RPMI7951 (cell line): ENCODE measurements around the gene FBXO34. TPM values are rescaled to one million over a fixed set of nuclear protein-coding genes. Genes with fewer than 3 reads are reported as not detected.

Experiments used
- DNase-seq: peaks from one replicate; pipeline ENCODE4 v3.0.0-alpha.2; 2012; ENCODE audit warnings: low read depth
- total RNA-seq: library from RNA; depleted of rRNA; stranded (reverse); fragments of >200 nt; shearing (Covaris generic); gene quantifications from 2 replicates; pipeline ENCODE4 v1.2.3, GENCODE V29; 2014; rRNA removed

Gene FBXO34
- total RNA-seq, 1 experiment from 2014 or later, result 18.3 TPM

DNA sequence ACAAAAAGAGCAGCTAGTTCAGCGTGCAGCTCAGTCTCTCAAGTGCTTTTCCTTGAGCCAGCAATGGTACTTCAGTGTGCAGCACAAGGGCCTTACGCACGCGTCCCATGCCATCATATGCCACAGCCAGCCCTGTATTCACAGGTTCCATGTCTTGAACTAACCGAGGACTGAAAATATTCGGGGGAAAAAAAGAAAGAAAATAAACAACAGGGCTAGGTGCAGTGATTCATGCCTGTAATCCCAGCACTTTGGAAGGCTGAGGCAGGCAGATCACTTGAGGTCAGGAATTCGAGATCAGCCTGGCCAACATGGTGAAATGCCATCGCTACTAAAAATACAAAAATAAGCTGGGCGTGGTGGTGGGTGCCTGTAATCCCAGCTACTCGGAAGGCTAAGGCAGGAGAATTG lies 111.8 kb downstream of the FBXO34 start:
- DNase-seq, result peak; percentile 20

DNA sequence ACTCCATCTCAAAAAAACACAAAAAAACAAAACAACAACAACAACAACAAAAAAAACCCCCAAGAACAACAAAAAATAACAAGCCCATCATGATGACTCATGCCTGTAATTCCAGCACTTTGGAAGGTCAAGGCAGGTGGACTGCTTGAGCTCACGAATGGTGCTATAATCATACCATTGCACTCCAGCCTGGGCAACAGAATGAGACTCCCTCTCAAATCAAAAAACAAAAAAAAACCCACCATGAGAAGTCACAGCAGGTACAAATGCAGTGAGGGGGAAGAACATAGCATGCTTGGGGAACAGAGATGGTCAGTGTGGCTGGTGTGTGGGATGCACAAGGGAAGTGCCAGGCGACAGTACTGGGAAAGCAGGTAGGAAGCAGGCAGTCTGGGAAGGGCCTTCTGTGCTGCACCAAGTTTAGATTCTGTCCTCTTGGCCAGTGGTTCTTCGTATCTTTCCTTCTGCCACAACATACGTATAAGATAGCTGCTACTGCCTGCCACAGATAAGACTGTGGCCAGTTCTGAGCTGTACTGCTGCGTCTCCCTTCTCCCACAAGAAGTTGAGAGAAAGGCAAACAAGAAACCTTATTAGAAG lies 112.4 kb downstream of the FBXO34 start:
- DNase-seq, result no peak

DNA sequence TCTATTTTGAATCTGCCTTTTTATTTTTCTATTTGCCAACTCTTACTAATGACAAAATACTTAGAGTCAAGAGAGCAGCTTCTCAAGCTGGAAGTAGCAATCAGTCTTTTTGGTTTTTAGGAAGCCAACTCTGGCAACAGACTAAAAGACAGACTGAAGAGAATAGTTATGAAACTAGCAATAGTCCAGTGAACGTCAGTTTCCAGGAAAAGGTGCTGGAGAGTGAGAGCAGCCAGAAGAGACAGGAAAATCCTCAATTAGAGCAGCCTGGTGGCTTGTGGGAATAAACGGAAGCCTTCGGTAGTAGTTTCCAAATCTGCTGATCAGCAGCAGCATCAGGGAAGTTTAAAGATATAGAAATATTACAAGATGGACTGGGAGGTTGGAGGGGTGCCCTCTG lies 113.3 kb downstream of the FBXO34 start:
- DNase-seq, result no peak

DNA sequence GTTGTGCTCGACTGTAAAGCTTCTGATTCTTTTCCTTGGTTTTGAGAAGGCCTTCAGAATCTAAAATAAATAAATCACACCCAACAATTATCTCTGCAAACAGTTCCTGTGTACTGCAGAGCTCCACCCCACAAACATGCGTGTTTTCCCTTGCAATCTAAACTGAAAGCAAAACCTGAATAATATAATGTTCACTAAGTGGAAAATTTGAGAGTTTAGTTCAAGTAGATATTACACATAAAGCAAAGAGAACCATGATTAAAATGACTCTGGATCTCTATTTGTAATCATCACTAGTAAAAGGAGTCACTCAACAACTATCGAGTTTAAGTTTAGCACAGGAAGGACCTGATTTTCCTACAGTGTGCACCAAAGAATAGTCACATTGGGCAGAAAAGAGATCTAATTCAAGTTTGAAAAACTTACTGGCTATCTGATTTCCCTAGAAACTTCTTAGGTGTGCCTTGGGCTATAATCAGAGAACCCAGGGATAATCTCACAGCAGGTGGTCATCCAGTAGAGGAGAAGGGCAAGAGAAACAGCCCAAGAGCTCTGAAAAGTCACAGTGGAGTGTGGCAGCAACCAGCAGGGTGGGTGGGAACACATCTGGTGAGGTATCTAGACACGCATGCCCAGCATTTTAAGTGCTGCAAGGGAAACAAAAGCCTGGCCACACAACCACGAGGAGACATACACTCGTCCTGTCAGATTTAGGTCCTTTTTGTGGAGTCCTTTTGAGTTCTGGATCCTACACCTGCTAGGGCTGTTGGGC lies 115.0 kb downstream of the FBXO34 start:
- no peak for DNase-seq

DNA sequence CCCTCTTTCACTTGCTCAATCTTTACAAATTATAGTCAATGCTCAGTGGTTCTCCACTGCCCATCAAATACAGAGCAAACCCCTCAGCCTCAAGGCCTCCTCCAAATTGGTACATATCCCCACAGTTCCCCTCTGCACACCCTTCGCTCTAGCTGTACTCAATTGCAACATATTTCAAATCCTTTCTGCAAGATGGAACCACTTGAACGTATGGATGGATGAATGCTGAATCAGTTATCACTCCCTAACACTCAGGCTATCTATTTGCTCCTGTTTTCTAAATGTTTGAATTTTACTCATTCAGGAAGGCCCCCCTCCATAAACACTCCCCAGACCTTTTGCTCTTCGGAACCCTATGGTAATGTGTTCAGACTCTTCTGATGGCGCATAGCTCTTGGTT lies 115.9 kb downstream of the FBXO34 start:
- DNase-seq, result no peak

DNA sequence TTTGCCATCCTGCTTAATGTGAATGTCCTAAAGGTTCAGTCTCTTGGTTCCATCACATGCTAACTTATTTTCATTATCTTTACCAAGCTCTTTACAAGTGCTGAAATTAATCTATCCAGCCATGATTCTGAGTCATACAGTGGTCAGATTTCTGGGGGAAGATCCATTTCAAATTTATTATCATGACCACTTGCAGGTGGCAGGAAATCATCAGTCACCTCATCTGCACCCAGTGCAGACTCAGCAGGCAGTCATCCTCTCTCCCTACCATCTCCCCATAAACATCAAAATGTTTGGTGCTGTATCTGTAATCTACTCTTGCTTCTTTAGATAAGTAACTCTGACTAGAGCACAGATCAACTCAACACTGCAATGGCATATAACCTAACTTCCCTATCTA lies 116.9 kb downstream of the FBXO34 start:
- DNase-seq, result peak; percentile 72

DNA sequence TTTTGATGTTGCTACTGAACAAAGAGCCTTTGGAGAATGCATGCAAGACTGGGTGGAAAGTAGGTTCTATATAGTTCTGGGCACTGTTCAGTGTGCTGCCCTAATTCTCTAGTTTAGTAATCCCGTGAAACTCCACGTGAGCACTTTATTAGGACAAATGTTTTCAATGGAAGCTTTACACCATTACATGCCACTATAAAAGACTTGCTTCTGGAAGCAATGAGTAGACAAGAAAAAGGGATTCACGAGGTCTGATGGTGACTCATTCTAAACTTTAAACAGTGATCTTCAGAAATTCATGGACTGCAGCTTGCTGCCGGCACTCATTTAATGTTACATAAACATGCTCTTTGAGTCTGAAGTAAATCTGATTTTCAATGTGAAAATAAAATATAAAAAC lies 118.1 kb downstream of the FBXO34 start:
- DNase-seq, result peak; percentile 68

DNA sequence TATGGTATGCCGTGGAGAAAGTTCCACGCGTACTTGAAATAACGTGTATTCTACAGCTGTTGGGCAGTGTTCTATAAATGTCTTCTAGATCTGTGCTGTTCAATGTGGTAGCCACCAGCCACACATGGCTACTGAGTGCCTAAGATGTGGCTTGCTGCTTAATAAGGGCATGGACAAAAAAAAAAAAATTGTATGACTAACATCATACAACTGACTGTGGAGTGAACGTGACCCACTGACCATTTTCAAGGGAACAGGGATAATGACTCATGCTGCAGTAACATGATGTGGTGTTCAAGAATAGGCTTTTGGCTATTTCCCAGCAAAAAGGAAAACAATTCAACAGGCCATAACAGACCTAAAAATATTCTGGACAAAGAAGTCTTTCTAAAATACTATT lies 127.5 kb downstream of the FBXO34 start:
- peak; percentile 95 for DNase-seq

DNA sequence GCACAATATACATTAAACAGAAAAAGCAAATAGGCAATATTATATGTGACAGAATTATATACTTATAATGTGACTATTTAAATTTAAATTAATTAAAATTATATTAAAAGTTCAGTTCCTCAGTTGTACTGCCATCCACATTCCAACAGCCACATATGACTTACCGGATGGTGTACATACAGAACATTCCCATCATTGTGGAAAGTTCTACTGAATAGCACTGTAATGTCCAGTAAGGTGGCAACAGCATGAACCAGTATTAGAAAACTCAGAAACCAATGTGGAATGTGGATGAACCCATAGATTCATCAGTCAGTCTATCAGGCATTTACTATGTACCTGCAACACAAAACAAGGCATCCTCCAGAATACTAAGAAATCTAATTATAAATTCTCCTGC lies 128.0 kb downstream of the FBXO34 start:
- DNase-seq, result no peak

DNA sequence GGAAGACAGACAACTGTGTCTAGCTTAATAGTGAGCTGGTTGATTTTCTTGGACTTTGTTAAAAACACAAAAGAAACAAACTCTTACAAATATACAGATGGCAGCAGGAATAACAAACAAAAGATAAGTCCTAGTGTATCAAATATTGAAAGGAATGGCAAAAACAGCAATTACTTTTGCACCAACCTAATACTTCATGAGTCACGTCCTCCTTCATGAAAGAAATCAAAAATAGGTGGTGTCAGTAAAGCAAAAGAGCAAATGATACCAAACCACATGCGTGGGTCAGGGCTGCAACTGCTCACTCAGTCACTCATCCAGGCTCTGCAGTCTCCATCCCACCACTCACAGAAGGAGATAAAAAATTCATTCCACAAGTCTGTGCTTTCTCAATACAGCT lies 128.6 kb downstream of the FBXO34 start:
- DNase-seq, result no peak

DNA sequence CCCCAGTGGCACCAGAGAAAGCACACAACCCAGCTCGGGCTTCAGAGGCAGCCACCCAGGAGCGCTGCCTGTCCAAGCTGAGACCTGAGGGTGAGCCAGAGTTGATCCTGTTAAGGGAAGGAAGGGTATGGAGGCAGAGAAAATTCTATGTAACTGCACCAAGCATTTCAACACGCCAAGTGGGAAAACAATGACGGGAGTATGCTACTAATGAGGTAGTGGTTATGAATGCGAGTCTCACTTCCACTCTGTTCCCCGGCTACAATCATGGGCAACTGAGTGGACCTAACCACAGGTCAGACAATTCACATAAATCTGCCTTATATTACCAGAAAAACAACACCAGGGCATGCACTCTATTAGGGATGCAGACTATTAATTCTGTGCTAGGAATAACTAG lies 130.5 kb downstream of the FBXO34 start:
- no peak for DNase-seq

Other genes with a start within 250 kb of the FBXO34 start
- gene WDHD1, start 244.3 kb upstream of the FBXO34 start, total RNA-seq, result 16.8 and 18.0 TPM in 2 replicates
- 12.3 and 16.0 TPM in 2 replicates for gene SOCS4, start 244.2 kb upstream of the FBXO34 start, total RNA-seq
- gene MAPK1IP1L, start 219.8 kb upstream of the FBXO34 start, total RNA-seq, result 61.9 and 64.5 TPM in 2 replicates
- gene LGALS3, start 142.2 kb upstream of the FBXO34 start, total RNA-seq, result 145 and 210 TPM in 2 replicates
- gene DLGAP5, start 79.8 kb upstream of the FBXO34 start, total RNA-seq, result 109 and 144 TPM in 2 replicates
- 4.1 and 6.8 TPM in 2 replicates for gene ATG14, start 140.4 kb downstream of the FBXO34 start, total RNA-seq
- gene TBPL2, start 169.2 kb downstream of the FBXO34 start, total RNA-seq, result not detected in 2 replicates